ENCODE results near the gene RPL6.
"Not testable (repeated sequence)": the region's sequence is repeated elsewhere in the genome, so short reads cannot be mapped to it uniquely, and the experiment has no call there.

Gene RPL6

DNA sequence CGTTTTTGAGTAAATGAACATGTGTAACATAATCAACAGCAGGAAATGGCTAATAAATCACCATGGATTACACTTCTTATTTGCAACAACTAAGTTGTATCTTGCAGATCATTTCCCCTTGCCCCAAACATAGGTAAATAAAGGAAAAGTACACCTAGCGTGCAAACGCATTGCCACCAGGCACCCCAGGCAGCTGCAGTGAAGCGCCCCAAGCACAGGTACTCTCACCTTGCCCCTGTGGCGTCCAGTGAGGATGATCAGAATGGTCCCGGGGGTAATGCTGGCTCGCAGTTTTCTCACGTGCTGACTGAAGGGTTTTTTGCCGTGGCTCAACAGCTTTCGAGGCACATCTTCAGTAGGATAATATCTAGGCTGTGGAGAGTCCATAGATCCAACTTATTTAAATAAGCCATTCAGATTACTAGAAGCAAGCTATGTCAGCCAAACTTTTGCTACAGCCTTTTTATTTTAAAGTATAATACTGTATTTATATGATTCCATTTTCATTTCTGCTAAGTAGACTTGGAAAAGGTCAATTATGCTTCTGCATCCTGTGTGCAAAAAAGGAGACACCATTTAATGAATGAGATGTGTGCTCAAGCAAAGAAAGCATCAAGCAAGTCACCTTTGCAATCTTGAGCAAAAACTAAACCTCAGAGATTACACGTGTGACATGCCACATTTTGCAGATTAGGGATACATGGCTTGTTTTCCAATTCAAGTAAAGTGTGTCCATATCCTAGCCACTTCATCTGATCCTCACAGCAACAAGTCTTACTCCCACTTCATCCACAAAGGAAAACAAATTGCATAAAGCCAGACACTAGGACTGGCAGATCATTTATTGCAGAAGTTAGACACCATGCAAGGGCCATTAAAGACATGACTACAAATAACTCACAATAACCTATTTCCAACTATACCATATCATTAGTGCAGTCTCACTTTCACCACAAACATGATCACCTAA is 2.6 kb downstream of the RPL6 start:
- DNase-seq (ENCODE audit: low read depth), result no peak
- peak overlapping the region; percentile 77; the same call in 1 of the 2 replicates for H3K4me3 ChIP-seq (ENCODE audit: low read depth, low read length)
- TF ChIP-seq CTCF (IDR thresholded peaks at IDR 0.05; ENCODE audit: low read depth, low read length, missing control alignments), result no peak

- no peak for DNase-seq (ENCODE audit: low read depth)
- H3K4me3 ChIP-seq (ENCODE audit: low read depth, low read length), result no peak overlapping the region
- no peak for TF ChIP-seq CTCF (IDR thresholded peaks at IDR 0.05; ENCODE audit: low read depth, low read length, missing control alignments)
Observed at GRCh38 chr12:112401903-112402498, 7.4 kb downstream of the RPL6 start.

GRCh38 chr12:112401054-112401453 is 8.4 kb downstream of the RPL6 start:
- no peak for DNase-seq (ENCODE audit: low read depth)
- TF ChIP-seq CTCF (IDR thresholded peaks at IDR 0.05; ENCODE audit: low read depth, low read length, missing control alignments), result no peak
- H3K4me3 ChIP-seq (ENCODE audit: low read depth, low read length), result no peak overlapping the region

DNA sequence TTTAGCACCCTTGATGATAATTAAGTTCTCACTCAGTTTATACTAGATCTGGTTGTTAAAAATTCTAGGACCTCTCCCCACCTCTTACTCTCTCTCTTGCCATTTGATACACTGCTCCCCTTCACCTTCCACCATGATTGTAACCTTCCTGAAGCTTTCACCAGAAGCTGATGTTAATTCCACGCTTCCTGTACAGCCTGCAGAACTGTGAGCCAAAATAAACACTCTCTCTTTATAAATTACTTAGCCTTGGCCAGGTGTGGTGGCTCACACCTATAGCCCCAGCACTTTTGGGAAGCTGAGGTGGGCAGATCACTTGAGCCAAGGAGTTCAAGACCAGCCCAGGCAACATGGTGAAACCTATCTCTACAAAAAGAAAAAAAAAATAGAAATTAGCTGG is 16.1 kb downstream of the RPL6 start:
- no peak for TF ChIP-seq CTCF (IDR thresholded peaks at IDR 0.05; ENCODE audit: low read depth, low read length, missing control alignments)
- DNase-seq (ENCODE audit: low read depth), result no peak
- no peak overlapping the region for H3K4me3 ChIP-seq (ENCODE audit: low read depth, low read length)

GRCh38 chr12:112389922-112390654 is 19.3 kb downstream of the RPL6 start:
- not testable (repeated sequence) for H3K4me3 ChIP-seq (ENCODE audit: low read depth, low read length); DNase-seq (ENCODE audit: low read depth)

DNA sequence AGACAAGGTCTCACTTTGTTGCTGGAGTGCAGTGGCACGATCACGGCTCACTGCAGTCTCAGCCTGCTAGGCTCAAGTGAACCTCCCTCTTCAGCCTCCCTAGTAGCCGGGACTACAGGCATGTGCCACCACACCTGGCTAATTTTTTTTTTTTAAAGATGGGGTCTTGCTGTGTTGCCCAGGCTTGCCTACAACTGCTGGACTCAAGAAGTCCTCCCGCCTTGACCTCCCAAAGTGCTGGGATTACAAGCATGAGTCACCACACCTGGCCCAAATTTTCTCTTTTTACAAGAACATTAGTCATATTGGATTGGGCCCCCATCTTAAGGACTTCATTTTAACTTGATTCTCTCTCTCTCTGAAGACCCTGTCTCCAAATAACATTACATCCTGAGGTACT is 20.2 kb downstream of the RPL6 start:
- H3K4me3 ChIP-seq (ENCODE audit: low read depth, low read length), result no peak overlapping the region
- TF ChIP-seq CTCF (IDR thresholded peaks at IDR 0.05; ENCODE audit: low read depth, low read length, missing control alignments), result no peak
- no peak for DNase-seq (ENCODE audit: low read depth)

- no peak overlapping the region for H3K4me3 ChIP-seq (ENCODE audit: low read depth, low read length)
- no peak for TF ChIP-seq CTCF (IDR thresholded peaks at IDR 0.05; ENCODE audit: low read depth, low read length, missing control alignments)
- DNase-seq (ENCODE audit: low read depth), result no peak
Observed at GRCh38 chr12:112386726-112387125, 22.7 kb downstream of the RPL6 start.
